Measurements from ENCODE around the gene RPS6KA4.

RPS6KA4 gene

DNA sequence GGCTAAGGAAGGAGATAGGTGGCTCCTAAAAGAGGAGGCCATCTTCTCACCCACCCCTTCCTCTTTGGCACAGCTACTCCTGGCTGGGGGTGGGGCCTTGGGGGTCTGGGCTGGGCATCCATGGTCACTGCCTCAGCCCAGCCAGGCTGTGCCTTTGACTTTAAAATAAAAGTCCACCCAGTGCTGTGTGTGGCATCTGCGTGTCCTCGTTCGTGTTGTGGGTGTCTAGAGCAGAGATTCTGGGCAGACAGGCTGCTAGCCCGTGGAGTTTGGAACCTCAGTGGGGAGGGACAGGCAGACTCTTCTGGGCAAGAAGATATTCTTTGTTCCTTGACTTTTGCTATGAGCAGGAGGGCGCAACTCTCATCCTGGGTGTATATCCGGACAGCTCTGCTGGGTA, 13.1 kb downstream of the RPS6KA4 start:
- TF ChIP-seq SP1 (IDR thresholded peaks at IDR 0.05) = no peak
- no peak for TF ChIP-seq ELF4 (IDR thresholded peaks at IDR 0.05)
- no peak for TF ChIP-seq FOXA1 (IDR thresholded peaks at IDR 0.05)
- no peak for TF ChIP-seq FOXK2 (IDR thresholded peaks at IDR 0.05)
- TF ChIP-seq TARDBP (IDR thresholded peaks at IDR 0.05) = no peak
- no peak for TF ChIP-seq PKNOX1 (IDR thresholded peaks at IDR 0.05)
- ChIA-PET CTCF (interaction anchor here (0.6 kb wide), 1 partner anchor 10 kb away, joined by 3 read pairs; no protein-coding TSS in a partner anchor), POLR2A (interaction anchor here (1.2 kb wide), 1 partner anchor 15 kb away, joined by 3 read pairs; no protein-coding TSS in a partner anchor)
- no peak for DNase-seq (ENCODE audit: extremely low spot score)

- TF ChIP-seq L3MBTL2 (conservative IDR thresholded peaks at IDR 0.05) (0 out of 2 replicates have a peak, but pooled peaks have one; percentile 45), ARNT (IDR thresholded peaks at IDR 0.05) (no peak), TARDBP (IDR thresholded peaks at IDR 0.05) (no peak), SUZ12 (IDR thresholded peaks at IDR 0.05) (no peak), ELF4 (IDR thresholded peaks at IDR 0.05) (no peak; the same call in 1 of the 2 replicates)
- ChIA-PET CTCF (interaction anchor here (0.5 to 0.6 kb wide), 2 partner anchors 11 to 76 kb away, joined by 3 read pairs; no protein-coding TSS in a partner anchor), POLR2A (no interaction called here)
- DNase-seq (ENCODE audit: extremely low spot score) = peak; percentile 95
Measured at GRCh38 chr11:64372802-64373597, 14.0 kb downstream of the RPS6KA4 start.

DNA sequence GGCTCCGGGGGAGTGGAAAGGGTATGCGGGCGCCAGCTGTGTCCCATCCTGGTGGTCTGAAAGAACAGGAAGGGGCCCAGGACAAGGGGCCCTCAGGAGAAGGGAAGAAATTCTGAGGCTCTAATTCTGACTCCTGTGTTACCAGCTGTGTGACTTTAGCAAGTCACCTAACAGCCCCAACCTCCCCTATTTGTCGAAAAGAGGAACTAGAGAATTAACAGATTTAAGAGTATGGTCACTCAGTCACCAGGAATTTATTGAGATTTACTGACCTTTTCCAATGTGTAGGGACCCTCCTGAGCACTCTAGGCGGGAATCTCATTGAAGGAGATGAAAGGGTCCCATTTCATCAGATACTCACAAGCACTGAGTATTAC, 14.6 kb downstream of the RPS6KA4 start:
- DNase-seq (ENCODE audit: extremely low spot score) = no peak
- TF ChIP-seq HDGF (IDR thresholded peaks at IDR 0.05; ENCODE audit: borderline replicate concordance) = no peak
- no peak for TF ChIP-seq FOXA1 (IDR thresholded peaks at IDR 0.05)
- no peak for TF ChIP-seq LEF1 (IDR thresholded peaks at IDR 0.05; ENCODE audit: borderline replicate concordance)
- no peak for TF ChIP-seq FOXK2 (IDR thresholded peaks at IDR 0.05)
- no peak for TF ChIP-seq ARNT (IDR thresholded peaks at IDR 0.05)
- TF ChIP-seq BHLHE40 (IDR thresholded peaks at IDR 0.05; ENCODE audit: borderline replicate concordance) = no peak
- TF ChIP-seq ELF4 (IDR thresholded peaks at IDR 0.05) = no peak
- TF ChIP-seq TARDBP (IDR thresholded peaks at IDR 0.05) = no peak
- TF ChIP-seq SUZ12 (IDR thresholded peaks at IDR 0.05) = no peak
- no peak for TF ChIP-seq L3MBTL2 (conservative IDR thresholded peaks at IDR 0.05)
- no peak for TF ChIP-seq FOXM1 (IDR thresholded peaks at IDR 0.05; ENCODE audit: borderline replicate concordance)
- TF ChIP-seq PKNOX1 (IDR thresholded peaks at IDR 0.05) = no peak
- no peak for TF ChIP-seq CTBP1 (IDR thresholded peaks at IDR 0.05; ENCODE audit: borderline replicate concordance)
- no peak for TF ChIP-seq SP1 (IDR thresholded peaks at IDR 0.05)
- TF ChIP-seq ZNF384 (IDR thresholded peaks at IDR 0.05) = no peak
- no peak for TF ChIP-seq NFRKB (IDR thresholded peaks at IDR 0.05)
- ChIA-PET POLR2A (no interaction called here), CTCF (interaction anchor here (0.5 kb wide), 1 partner anchor 76 kb away, joined by 3 read pairs; no protein-coding TSS in a partner anchor)

DNA sequence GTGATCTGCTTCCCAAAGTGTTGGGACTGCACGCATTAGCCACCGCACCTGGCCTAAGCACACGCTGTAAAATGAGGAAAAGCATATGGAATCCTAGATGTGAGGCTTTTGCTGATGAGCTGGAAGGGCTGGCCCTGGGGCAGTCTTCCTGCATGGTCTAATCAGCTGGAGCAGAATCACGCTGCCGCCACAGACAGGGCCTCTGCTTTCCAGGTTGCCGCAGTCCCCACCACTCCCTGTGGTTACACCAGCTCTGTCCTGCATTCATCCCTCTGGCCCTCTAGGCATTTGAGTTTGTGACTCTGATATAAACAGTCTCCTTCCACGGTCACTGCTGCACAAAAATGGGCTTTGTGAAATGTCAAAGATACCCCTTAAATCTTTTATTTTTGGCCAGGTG, 17.1 kb downstream of the RPS6KA4 start:
- DNase-seq (ENCODE audit: extremely low spot score) = no peak
- TF ChIP-seq ZNF384 (IDR thresholded peaks at IDR 0.05) = no peak
- no peak for TF ChIP-seq NFRKB (IDR thresholded peaks at IDR 0.05)
- TF ChIP-seq ARNT (IDR thresholded peaks at IDR 0.05) = no peak
- no peak for TF ChIP-seq HDGF (IDR thresholded peaks at IDR 0.05; ENCODE audit: borderline replicate concordance)
- TF ChIP-seq CTBP1 (IDR thresholded peaks at IDR 0.05; ENCODE audit: borderline replicate concordance) = no peak
- TF ChIP-seq TARDBP (IDR thresholded peaks at IDR 0.05) = no peak
- no peak for TF ChIP-seq BHLHE40 (IDR thresholded peaks at IDR 0.05; ENCODE audit: borderline replicate concordance)
- TF ChIP-seq SUZ12 (IDR thresholded peaks at IDR 0.05) = no peak
- TF ChIP-seq LEF1 (IDR thresholded peaks at IDR 0.05; ENCODE audit: borderline replicate concordance) = no peak
- no peak for TF ChIP-seq SP1 (IDR thresholded peaks at IDR 0.05)
- TF ChIP-seq ELF4 (IDR thresholded peaks at IDR 0.05) = no peak
- no peak for TF ChIP-seq FOXA1 (IDR thresholded peaks at IDR 0.05)
- TF ChIP-seq FOXM1 (IDR thresholded peaks at IDR 0.05; ENCODE audit: borderline replicate concordance) = no peak
- ChIA-PET POLR2A (no interaction called here), CTCF (interaction anchor here (0.6 to 1.4 kb wide), 2 partner anchors 14 to 20 kb away, joined by 3 to 6 read pairs; no protein-coding TSS in a partner anchor)

DNA sequence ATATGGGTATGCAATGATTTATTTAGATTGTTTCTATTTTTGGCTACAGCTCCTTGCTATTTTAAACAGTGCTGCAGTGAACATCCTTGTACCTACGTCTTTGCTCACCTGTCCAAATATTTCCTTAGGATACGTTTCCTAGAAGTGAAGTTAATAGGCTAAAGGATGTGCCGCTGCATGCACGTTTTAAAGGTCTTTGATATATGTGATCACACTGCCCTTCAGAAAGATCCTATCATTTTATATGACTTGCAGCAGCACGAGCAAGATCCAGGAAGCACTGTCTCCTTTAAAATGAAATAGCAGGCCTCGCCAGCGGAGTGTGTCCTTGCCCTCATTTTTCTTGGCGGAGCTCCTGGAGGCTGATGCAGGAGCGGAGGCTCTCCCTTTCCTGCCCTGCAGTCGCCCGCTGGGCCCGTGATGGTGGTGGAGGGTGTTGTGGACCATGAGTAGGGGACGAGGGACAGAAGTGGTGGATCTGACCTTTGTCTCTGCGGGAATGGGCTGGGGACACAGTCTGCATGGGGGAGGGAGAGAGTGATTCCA, 19.4 kb downstream of the RPS6KA4 start:
- ChIA-PET POLR2A (no interaction called here), CTCF (no interaction called here)
- DNase-seq (ENCODE audit: extremely low spot score) = no peak
- TF ChIP-seq ZNF384 (IDR thresholded peaks at IDR 0.05) (no peak), LEF1 (IDR thresholded peaks at IDR 0.05; ENCODE audit: borderline replicate concordance) (no peak), FOXM1 (IDR thresholded peaks at IDR 0.05; ENCODE audit: borderline replicate concordance) (no peak), HDGF (IDR thresholded peaks at IDR 0.05; ENCODE audit: borderline replicate concordance) (no peak), BHLHE40 (IDR thresholded peaks at IDR 0.05; ENCODE audit: borderline replicate concordance) (no peak), ELF4 (IDR thresholded peaks at IDR 0.05) (no peak), L3MBTL2 (conservative IDR thresholded peaks at IDR 0.05) (no peak), SP1 (IDR thresholded peaks at IDR 0.05) (no peak), FOXA1 (IDR thresholded peaks at IDR 0.05) (no peak), NFRKB (IDR thresholded peaks at IDR 0.05) (no peak), PKNOX1 (IDR thresholded peaks at IDR 0.05) (no peak), SUZ12 (IDR thresholded peaks at IDR 0.05) (no peak), FOXK2 (IDR thresholded peaks at IDR 0.05) (no peak), CTBP1 (IDR thresholded peaks at IDR 0.05; ENCODE audit: borderline replicate concordance) (no peak), ARNT (IDR thresholded peaks at IDR 0.05) (no peak), TARDBP (IDR thresholded peaks at IDR 0.05) (no peak)

- ChIA-PET CTCF (no interaction called here), POLR2A (no interaction called here)
- TF ChIP-seq CTBP1 (IDR thresholded peaks at IDR 0.05; ENCODE audit: borderline replicate concordance) (no peak), TARDBP (IDR thresholded peaks at IDR 0.05) (no peak), L3MBTL2 (conservative IDR thresholded peaks at IDR 0.05) (no peak), FOXM1 (IDR thresholded peaks at IDR 0.05; ENCODE audit: borderline replicate concordance) (no peak), FOXK2 (IDR thresholded peaks at IDR 0.05) (no peak), BHLHE40 (IDR thresholded peaks at IDR 0.05; ENCODE audit: borderline replicate concordance) (no peak), SP1 (IDR thresholded peaks at IDR 0.05) (no peak), HDGF (IDR thresholded peaks at IDR 0.05; ENCODE audit: borderline replicate concordance) (no peak), ZNF384 (IDR thresholded peaks at IDR 0.05) (no peak), LEF1 (IDR thresholded peaks at IDR 0.05; ENCODE audit: borderline replicate concordance) (no peak)
- no peak for DNase-seq (ENCODE audit: extremely low spot score)
Measured at GRCh38 chr11:64379160-64379559, 20.2 kb downstream of the RPS6KA4 start.

Measured in HEK293T (cell line).